CD8-positive, alpha-beta memory T cell (primary cell): Measurements from ENCODE around the gene PRDX1. TPM values are rescaled to one million over a fixed set of nuclear protein-coding genes. Genes with fewer than 3 reads are reported as not detected.

Experiments
- CTCF ChIA-PET: fragments of 350-600 bp; sonication (Branson Sonifier 250); formaldehyde crosslinking; loops from one replicate; lab custom pipeline; 2021; ENCODE audit warnings: antibody characterized with exemption; lab: Charles Lee
- POLR2A ChIA-PET: fragments of 350-600 bp; sonication (Branson Sonifier 250); formaldehyde crosslinking; loops from one replicate; lab custom pipeline; 2021; ENCODE audit warnings: antibody characterized with exemption; lab: Charles Lee
- DNase-seq, 5 donors: peaks; one replicate each; pipeline versions ENCODE4 v3.0.0 to v3.0.0-alpha.2; 2020 to 2022; ENCODE audit warnings: mixed read lengths in 1 of 5
- H3K27ac ChIP-seq: one replicate; pipeline ENCODE4 v1.7.0; 2013; ENCODE audit warnings: low read depth, mild to moderate bottlenecking, low read length, moderate library complexity
- H3K27me3 ChIP-seq: 2 replicates; pipeline ENCODE4 v1.7.0; 2013; ENCODE audit warnings: low read length, mild to moderate bottlenecking; ENCODE audit not compliant: insufficient read depth, poor library complexity, severe bottlenecking
- H3K36me3 ChIP-seq: 2 replicates; pipeline ENCODE4 v1.7.0; 2013; ENCODE audit warnings: mild to moderate bottlenecking, low read length, moderate library complexity; ENCODE audit not compliant: insufficient read depth
- H3K4me1 ChIP-seq: 2 replicates; pipeline ENCODE4 v1.7.0; 2013; ENCODE audit warnings: mild to moderate bottlenecking, low read length, moderate library complexity; ENCODE audit not compliant: insufficient read depth
- H3K4me3 ChIP-seq: 2 replicates; pipeline ENCODE4 v1.7.0; 2013; ENCODE audit warnings: mild to moderate bottlenecking, low read length
- H3K9me3 ChIP-seq: 2 replicates; pipeline ENCODE4 v1.7.0; 2013; ENCODE audit warnings: mild to moderate bottlenecking, low read length
- H3K27ac Mint-ChIP-seq, 8 donors: one replicate each; pipeline ENCODE4 v1.8.0; 2020 to 2021; ENCODE audit warnings: mixed read lengths in 8 of 8, mild to moderate bottlenecking in 6 of 8, inconsistent platforms in 3 of 8, moderate library complexity in 3 of 8
- H3K27me3 Mint-ChIP-seq, 2 donors: one replicate each; pipeline ENCODE4 v1.8.0; 2020 to 2021; ENCODE audit warnings: mixed read lengths in 2 of 2, mild to moderate bottlenecking in 1 of 2, moderate library complexity in 1 of 2
- H3K36me3 Mint-ChIP-seq, 3 donors: one replicate each; pipeline ENCODE4 v1.8.0; 2020 to 2021; ENCODE audit warnings: mixed read lengths in 3 of 3, inconsistent platforms in 1 of 3, mild to moderate bottlenecking in 1 of 3
- H3K4me1 Mint-ChIP-seq, 3 donors: one replicate each; pipeline ENCODE4 v1.8.0; 2020 to 2021; ENCODE audit warnings: mixed read lengths in 3 of 3, inconsistent platforms in 1 of 3, mild to moderate bottlenecking in 1 of 3
- H3K4me3 Mint-ChIP-seq, 7 donors: one replicate each; pipeline ENCODE4 v1.8.0; 2020 to 2021; ENCODE audit warnings: mixed read lengths in 7 of 7, mild to moderate bottlenecking in 6 of 7, moderate library complexity in 4 of 7, inconsistent platforms in 2 of 7
- H3K9me3 Mint-ChIP-seq, 5 donors: one replicate each; pipeline ENCODE4 v1.8.0; 2020 to 2022; ENCODE audit warnings: mixed read lengths in 5 of 5, mild to moderate bottlenecking in 3 of 5, moderate library complexity in 2 of 5, inconsistent platforms in 1 of 5
- polyA plus RNA-seq: library from polyadenylated mRNA; unstranded; fragments of 300-500 nt; fragmentation: Illumina TruSeq; gene quantifications from one replicate; pipeline ENCODE4 v1.2.3, GENCODE V29; 2021
- total RNA-seq, 2 experiments: library from RNA; stranded (reverse); gene quantifications; one replicate each; pipeline ENCODE4 v1.2.3, GENCODE V29; 2021

The PRDX1 gene
- total and polyA plus RNA-seq, 3 experiments from 2014 or later = 261 to 849 (median 784) TPM

DNA sequence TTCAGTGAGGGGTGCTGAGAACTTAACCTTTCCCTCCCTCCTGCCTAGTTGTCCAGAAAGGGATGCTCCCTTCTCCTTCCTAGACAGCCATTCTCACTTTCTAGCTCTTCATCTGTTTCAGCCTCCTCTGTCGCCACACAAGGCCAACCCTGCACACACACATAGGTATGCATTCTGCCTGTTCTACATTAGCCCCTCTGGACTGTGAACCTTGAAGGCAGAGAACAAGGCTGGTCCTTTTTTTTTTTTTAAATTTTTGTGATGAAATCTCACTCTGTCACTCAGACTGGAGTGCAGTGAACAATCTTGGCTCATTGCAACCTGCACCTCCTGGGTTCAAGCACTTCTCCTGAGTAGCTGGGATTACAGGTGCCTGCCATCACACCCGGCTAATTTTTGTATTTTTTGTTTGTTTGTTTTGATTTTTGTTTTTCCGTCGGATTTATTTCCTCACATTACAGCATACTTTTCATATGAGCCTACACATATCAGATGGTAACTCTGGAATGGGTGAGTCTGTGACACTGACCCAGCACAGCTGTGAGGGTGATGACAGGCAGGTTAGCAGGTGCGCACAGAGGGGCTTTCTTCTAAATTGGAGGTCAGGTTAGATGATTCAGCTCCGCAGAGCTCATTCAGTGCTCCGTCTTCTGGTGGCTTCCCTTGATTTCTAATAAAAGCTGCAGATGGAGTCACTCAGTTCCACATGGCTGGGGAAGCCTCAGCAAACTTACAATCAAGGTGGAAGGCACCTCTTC, 24.0 kb upstream of the PRDX1 start:
- H3K27me3 ChIP-seq = no peaks in the 10 kb centered on the region
- no peak overlapping the region for H3K4me3 ChIP-seq
- POLR2A ChIA-PET = interaction anchor here (0.7 to 1.2 kb wide), 2 partner anchors 24 to 1062 kb away, joined by 3 read pairs; partner anchors contain the start of gene PRDX1
- no peaks in the 10 kb centered on the region for H3K9me3 ChIP-seq
- Mint-ChIP-seq H3K27me3 (peaks cover 0 to 1% of the 10 kb centered on the region in 2 donors), H3K4me1 (peaks cover 31 to 34% (median 32%) of the 10 kb centered on the region in 3 donors), H3K27ac (peak overlapping the region in 6 of 8 donors; percentile 39 to 82 (median 70)), H3K9me3 (no peaks in the 10 kb centered on the region), H3K36me3 (peaks cover 0 to 4% (median 0%) of the 10 kb centered on the region in 3 donors), H3K4me3 (no peak overlapping the region)
- H3K27ac ChIP-seq = no peak overlapping the region
- DNase-seq = no peak
- peaks cover 18% of the 10 kb centered on the region for H3K4me1 ChIP-seq
- H3K36me3 ChIP-seq = no peaks in the 10 kb centered on the region
- CTCF ChIA-PET = interaction anchor here (0.6 to 1.4 kb wide), 5 partner anchors 8 to 751 kb away, joined by 3 to 4 read pairs (median 3); partner anchors contain the start of gene PRDX1

DNA sequence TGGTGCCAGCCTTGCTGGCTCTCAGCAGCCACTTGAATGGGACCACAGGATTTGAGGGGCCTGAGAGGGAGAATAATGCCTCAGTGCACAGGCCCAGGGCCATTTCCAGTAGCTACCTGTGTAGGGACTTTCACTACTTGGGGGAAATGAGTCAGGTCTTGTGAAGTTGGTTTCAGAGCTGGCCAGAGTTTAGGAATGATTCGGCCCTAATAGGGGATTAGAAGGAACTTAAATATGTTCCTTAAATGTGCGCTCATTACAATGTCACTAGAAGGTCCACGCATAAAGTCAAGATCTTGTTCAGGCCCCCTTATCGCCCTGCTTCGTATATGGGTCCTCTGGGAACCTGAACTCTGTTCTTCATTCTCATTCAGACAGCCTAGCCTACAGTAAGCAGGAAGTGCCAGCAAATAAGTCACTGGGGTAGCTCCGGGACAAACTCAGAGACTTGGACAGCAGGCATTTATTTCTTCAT, 23.4 kb upstream of the PRDX1 start:
- no peaks in the 10 kb centered on the region for H3K27me3 ChIP-seq
- no peaks in the 10 kb centered on the region for H3K9me3 ChIP-seq
- POLR2A ChIA-PET = interaction anchor here (1.2 kb wide), 1 partner anchor 23 kb away, joined by 3 read pairs; the partner anchor contains the start of gene PRDX1
- H3K36me3 ChIP-seq = no peaks in the 10 kb centered on the region
- H3K4me1 Mint-ChIP-seq = peaks cover 25 to 30% (median 27%) of the 10 kb centered on the region in 3 donors
- H3K4me1 ChIP-seq = peaks cover 13% of the 10 kb centered on the region
- CTCF ChIA-PET = interaction anchor here (1.1 to 1.3 kb wide), 5 partner anchors 9 to 186 kb away, joined by 3 to 4 read pairs (median 3); partner anchors contain the start of gene PRDX1
- no peak for DNase-seq
- no peak overlapping the region for H3K27ac ChIP-seq
- peaks cover 0 to 1% of the 10 kb centered on the region in 2 donors for H3K27me3 Mint-ChIP-seq
- no peak overlapping the region for H3K4me3 ChIP-seq
- H3K4me3 Mint-ChIP-seq = peak overlapping the region in 1 of 7 donors; percentile 14
- H3K9me3 Mint-ChIP-seq = no peaks in the 10 kb centered on the region
- H3K36me3 Mint-ChIP-seq = no peaks in the 10 kb centered on the region
- peak overlapping the region in 7 of 8 donors; percentile 39 to 82 (median 72) for H3K27ac Mint-ChIP-seq

DNA sequence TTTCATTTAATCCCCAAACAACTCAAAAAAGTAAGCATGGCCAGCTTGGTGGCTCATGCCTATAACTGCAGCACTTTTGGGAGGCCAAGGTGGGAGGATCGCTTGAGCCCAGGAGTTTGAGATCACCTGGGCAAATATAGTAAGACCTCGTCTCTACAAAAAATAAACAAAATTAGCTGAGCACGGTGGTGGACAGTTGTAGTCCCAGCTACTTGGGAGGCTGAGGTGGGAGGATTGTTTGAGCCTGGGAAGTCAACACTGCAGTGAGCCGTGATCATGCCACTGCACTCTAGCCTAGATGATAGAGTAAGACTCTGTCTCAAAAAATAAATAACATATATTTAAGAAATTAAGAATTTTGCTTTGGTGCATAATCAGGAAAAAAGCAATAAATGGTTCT, 22.8 kb upstream of the PRDX1 start:
- Histone ChIP-seq H3K27ac (no peak overlapping the region), H3K36me3 (no peaks in the 10 kb centered on the region), H3K4me1 (peaks cover 12% of the 10 kb centered on the region), H3K27me3 (no peaks in the 10 kb centered on the region), H3K9me3 (no peaks in the 10 kb centered on the region), H3K4me3 (no peak overlapping the region)
- Mint-ChIP-seq H3K9me3 (no peaks in the 10 kb centered on the region), H3K27ac (peak overlapping the region in 6 of 8 donors; percentile 50 to 95 (median 90)), H3K36me3 (no peaks in the 10 kb centered on the region), H3K27me3 (peaks cover 0 to 1% of the 10 kb centered on the region in 2 donors), H3K4me3 (no peak overlapping the region), H3K4me1 (peaks cover 25 to 30% (median 27%) of the 10 kb centered on the region in 3 donors)
- CTCF ChIA-PET = interaction anchor here (1.1 to 1.3 kb wide), 5 partner anchors 10 to 185 kb away, joined by 3 to 4 read pairs (median 3); partner anchors contain the start of gene PRDX1
- POLR2A ChIA-PET = no interaction called here
- DNase-seq = no peak

DNA sequence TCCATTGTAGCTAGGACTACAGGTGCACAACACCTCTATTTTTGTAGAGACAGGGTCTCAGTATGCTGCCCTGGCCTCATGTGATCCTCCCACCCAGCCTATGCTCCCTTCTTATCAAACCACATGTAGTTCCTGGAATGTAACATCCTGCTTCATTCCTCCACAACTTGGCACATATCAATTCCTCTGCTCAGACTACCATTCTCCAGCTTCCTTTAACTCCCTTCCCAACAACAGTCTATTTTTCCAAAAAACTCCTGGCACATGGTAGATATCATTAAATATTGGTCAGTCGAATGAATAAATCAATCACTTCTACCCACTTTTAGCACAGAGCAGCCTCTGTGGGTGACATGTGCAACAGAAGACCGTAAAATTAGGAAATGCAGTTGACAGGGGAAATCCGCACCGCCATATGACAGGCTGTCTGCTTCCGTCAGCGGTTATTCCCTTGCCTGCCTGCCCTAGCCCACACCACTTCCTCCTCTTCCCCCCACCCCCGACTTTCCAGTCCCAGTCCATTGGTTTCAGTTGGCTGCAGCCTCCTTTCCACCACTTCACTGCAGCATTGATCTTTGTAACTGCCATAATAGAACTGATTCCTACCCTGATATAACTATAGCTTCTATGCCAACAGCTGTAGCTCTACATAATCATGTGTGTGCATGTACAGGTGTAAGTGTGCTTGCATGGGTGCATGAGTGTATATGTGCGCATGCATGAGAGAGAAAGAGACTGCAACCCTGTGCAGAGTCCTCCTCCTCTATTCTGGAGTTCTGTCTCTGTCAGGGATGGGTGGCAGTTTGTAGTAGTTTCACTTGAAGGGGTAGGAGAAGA, 22.1 kb upstream of the PRDX1 start:
- Mint-ChIP-seq H3K27ac (peak overlapping the region; percentile 69 to 95 (median 90)), H3K27me3 (peaks cover 0 to 1% of the 10 kb centered on the region in 2 donors), H3K4me3 (peak overlapping the region; percentile 2 to 88 (median 60)), H3K4me1 (peaks cover 25 to 30% (median 27%) of the 10 kb centered on the region in 3 donors), H3K36me3 (no peaks in the 10 kb centered on the region), H3K9me3 (no peaks in the 10 kb centered on the region)
- DNase-seq = peak; percentile 64 to 80 (median 74)
- Histone ChIP-seq H3K27me3 (no peaks in the 10 kb centered on the region), H3K36me3 (no peaks in the 10 kb centered on the region), H3K9me3 (no peaks in the 10 kb centered on the region), H3K4me3 (peak overlapping the region; percentile 36), H3K27ac (peak overlapping the region; percentile 25), H3K4me1 (peaks cover 12% of the 10 kb centered on the region)
- ChIA-PET CTCF (interaction anchor here (0.7 to 1.3 kb wide), 4 partner anchors 22 to 201 kb away, joined by 3 to 4 read pairs (median 3); partner anchors contain the start of gene PRDX1), POLR2A (interaction anchor here (0.7 kb wide), 1 partner anchor 23 kb away, joined by 3 read pairs; no protein-coding TSS in a partner anchor)

DNA sequence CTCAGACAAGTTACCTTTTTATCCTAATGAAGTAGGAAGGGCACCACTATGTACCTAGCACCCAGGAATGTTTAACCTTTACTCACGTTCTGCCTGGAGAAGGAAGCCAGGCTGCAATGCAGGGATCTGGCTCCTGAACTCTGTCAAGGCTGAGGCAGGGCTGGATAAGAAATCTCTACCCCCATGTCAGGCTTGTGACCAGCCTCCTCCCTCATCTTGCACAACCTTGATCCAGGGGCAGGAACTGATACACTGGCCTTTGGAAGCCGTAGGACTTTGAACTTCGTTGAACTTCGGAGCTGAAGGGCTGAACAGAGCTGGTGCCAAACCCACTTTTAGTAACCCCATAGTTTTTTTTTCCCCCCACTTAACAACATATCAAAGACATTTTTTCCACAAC, 20.9 kb upstream of the PRDX1 start:
- Histone ChIP-seq H3K27ac (no peak overlapping the region), H3K36me3 (no peaks in the 10 kb centered on the region), H3K4me3 (no peak overlapping the region), H3K27me3 (no peaks in the 10 kb centered on the region), H3K4me1 (peaks cover 12% of the 10 kb centered on the region), H3K9me3 (no peaks in the 10 kb centered on the region)
- H3K4me1 Mint-ChIP-seq = peaks cover 25 to 30% (median 27%) of the 10 kb centered on the region in 3 donors
- peak overlapping the region in 3 of 8 donors; percentile 17 to 76 (median 33) for H3K27ac Mint-ChIP-seq
- no peaks in the 10 kb centered on the region for H3K9me3 Mint-ChIP-seq
- H3K36me3 Mint-ChIP-seq = no peaks in the 10 kb centered on the region
- peak overlapping the region in 2 of 7 donors; percentile 19 to 29 for H3K4me3 Mint-ChIP-seq
- H3K27me3 Mint-ChIP-seq = peaks cover 0 to 1% of the 10 kb centered on the region in 2 donors
- POLR2A ChIA-PET = no interaction called here
- CTCF ChIA-PET = no interaction called here
- no peak for DNase-seq

DNA sequence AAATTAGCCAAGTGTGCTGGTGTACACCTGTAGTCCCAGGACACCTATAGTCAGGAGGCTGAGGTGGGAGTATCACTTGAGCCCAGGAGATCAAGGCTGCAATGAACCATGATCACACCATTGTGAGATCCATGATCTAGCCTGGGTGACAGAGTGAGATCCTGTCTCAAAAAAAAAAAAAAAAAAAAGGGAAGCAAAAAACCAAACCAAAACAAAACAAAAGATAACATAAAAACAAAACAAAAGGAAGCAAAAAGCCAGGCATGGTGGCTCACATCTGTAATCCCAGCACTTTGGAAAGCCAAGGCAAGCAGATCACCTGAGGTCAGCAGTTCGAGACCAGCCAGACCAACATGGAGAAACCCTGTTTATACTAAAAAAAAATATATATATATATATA, 19.5 kb upstream of the PRDX1 start:
- H3K4me3 ChIP-seq = no peak overlapping the region
- H3K27ac ChIP-seq = no peak overlapping the region
- peaks cover 0 to 1% of the 10 kb centered on the region in 2 donors for H3K27me3 Mint-ChIP-seq
- H3K9me3 Mint-ChIP-seq = no peaks in the 10 kb centered on the region
- peaks cover 12% of the 10 kb centered on the region for H3K4me1 ChIP-seq
- H3K4me1 Mint-ChIP-seq = peaks cover 25 to 30% (median 27%) of the 10 kb centered on the region in 3 donors
- no peaks in the 10 kb centered on the region for H3K36me3 ChIP-seq
- no peaks in the 10 kb centered on the region for H3K9me3 ChIP-seq
- H3K36me3 Mint-ChIP-seq = no peaks in the 10 kb centered on the region
- no peak overlapping the region for H3K4me3 Mint-ChIP-seq
- H3K27me3 ChIP-seq = no peaks in the 10 kb centered on the region
- DNase-seq = no peak
- ChIA-PET CTCF (no interaction called here), POLR2A (no interaction called here)
- H3K27ac Mint-ChIP-seq = no peak overlapping the region

DNA sequence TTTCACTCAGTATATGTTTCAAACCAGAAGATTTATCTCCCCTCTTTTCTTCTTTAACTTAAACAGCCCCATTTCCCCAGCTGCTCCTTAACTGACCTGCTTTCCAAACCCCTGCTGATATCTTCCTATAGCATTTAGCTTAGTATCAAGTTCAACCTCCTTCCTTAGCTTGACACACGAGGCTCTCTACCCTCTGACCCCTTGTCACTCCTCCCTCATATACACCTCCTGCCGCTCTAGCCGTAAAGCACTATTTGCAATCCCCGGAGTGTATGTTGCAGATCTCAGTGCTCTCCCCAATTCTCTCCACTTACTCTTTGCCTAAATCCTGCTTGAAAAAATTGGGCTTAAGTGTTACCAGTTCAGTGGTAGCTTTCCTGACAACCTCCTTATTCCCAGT, 15.2 kb upstream of the PRDX1 start:
- CTCF ChIA-PET = no interaction called here
- Mint-ChIP-seq H3K4me3 (no peak overlapping the region), H3K27ac (no peak overlapping the region), H3K27me3 (peaks cover 0 to 1% of the 10 kb centered on the region in 2 donors), H3K4me1 (no peaks in the 10 kb centered on the region), H3K36me3 (no peaks in the 10 kb centered on the region), H3K9me3 (no peaks in the 10 kb centered on the region)
- Histone ChIP-seq H3K9me3 (no peaks in the 10 kb centered on the region), H3K27ac (no peak overlapping the region), H3K4me1 (no peaks in the 10 kb centered on the region), H3K4me3 (no peak overlapping the region), H3K27me3 (no peaks in the 10 kb centered on the region), H3K36me3 (no peaks in the 10 kb centered on the region)
- POLR2A ChIA-PET = no interaction called here
- DNase-seq = no peak
